ENCODE measurements around the gene SPACA7. TPM values are rescaled to one million over a fixed set of nuclear protein-coding genes. Genes with fewer than 3 reads are reported as not detected.

The SPACA7 gene
- total and polyA plus RNA-seq, 9 donors, result not detected

- DNase-seq, result no peak
- Histone ChIP-seq H3K36me3 (ENCODE audit: control insufficient read depth, insufficient read depth, low read length) (no peaks in the 10 kb centered on the region), H3K4me1 (ENCODE audit: control insufficient read depth, insufficient read depth, low read length) (peaks cover 7% of the 10 kb centered on the region), H3K27me3 (ENCODE audit: control insufficient read depth, insufficient read depth, low read length) (peaks cover 48% of the 10 kb centered on the region), H3K27ac (ENCODE audit: low read length) (no peak overlapping the region), H3K9me3 (replicated peaks; ENCODE audit: control insufficient read depth, low read depth, low read length) (no peaks in the 10 kb centered on the region), H3K4me3 (ENCODE audit: low read length) (no peak overlapping the region)
- WGBS (ENCODE audit: insufficient coverage), result 67% methylated on average over 1 of the region's 9 CpGs
Measured at GRCh38 chr13:112335135-112335534, 41.0 kb upstream of the SPACA7 start.

- Histone ChIP-seq H3K27me3 (ENCODE audit: control insufficient read depth, insufficient read depth, low read length) (peaks cover 47% of the 10 kb centered on the region), H3K4me1 (ENCODE audit: control insufficient read depth, insufficient read depth, low read length) (no peaks in the 10 kb centered on the region), H3K9me3 (replicated peaks; ENCODE audit: control insufficient read depth, low read depth, low read length) (no peaks in the 10 kb centered on the region), H3K27ac (ENCODE audit: low read length) (no peak overlapping the region), H3K4me3 (ENCODE audit: low read length) (no peak overlapping the region), H3K36me3 (ENCODE audit: control insufficient read depth, insufficient read depth, low read length) (no peaks in the 10 kb centered on the region)
- 100% methylated on average over 1 of the region's 3 CpGs for WGBS (ENCODE audit: insufficient coverage)
- DNase-seq, result no peak
Measured at GRCh38 chr13:112341446-112341845, 34.7 kb upstream of the SPACA7 start.

GRCh38 chr13:112341976-112342735 is 34.0 kb upstream of the SPACA7 start:
- no peak for DNase-seq
- WGBS (ENCODE audit: insufficient coverage), result 69% methylated on average over 26 of the region's 29 CpGs
- H3K36me3 ChIP-seq (ENCODE audit: control insufficient read depth, insufficient read depth, low read length), result no peaks in the 10 kb centered on the region
- no peaks in the 10 kb centered on the region for H3K9me3 ChIP-seq (replicated peaks; ENCODE audit: control insufficient read depth, low read depth, low read length)
- H3K4me1 ChIP-seq (ENCODE audit: control insufficient read depth, insufficient read depth, low read length), result no peaks in the 10 kb centered on the region
- no peak overlapping the region for H3K27ac ChIP-seq (ENCODE audit: low read length)
- no peak overlapping the region for H3K4me3 ChIP-seq (ENCODE audit: low read length)
- peaks cover 54% of the 10 kb centered on the region for H3K27me3 ChIP-seq (ENCODE audit: control insufficient read depth, insufficient read depth, low read length)

GRCh38 chr13:112342841-112343361 is 33.3 kb upstream of the SPACA7 start:
- no peak overlapping the region for H3K27ac ChIP-seq (ENCODE audit: low read length)
- peaks cover 55% of the 10 kb centered on the region for H3K27me3 ChIP-seq (ENCODE audit: control insufficient read depth, insufficient read depth, low read length)
- H3K4me3 ChIP-seq (ENCODE audit: low read length), result no peak overlapping the region
- DNase-seq, result no peak
- 74% methylated on average over 49 of the region's 50 CpGs for WGBS (ENCODE audit: insufficient coverage)
- no peaks in the 10 kb centered on the region for H3K36me3 ChIP-seq (ENCODE audit: control insufficient read depth, insufficient read depth, low read length)
- H3K9me3 ChIP-seq (replicated peaks; ENCODE audit: control insufficient read depth, low read depth, low read length), result no peaks in the 10 kb centered on the region
- H3K4me1 ChIP-seq (ENCODE audit: control insufficient read depth, insufficient read depth, low read length), result no peaks in the 10 kb centered on the region

GRCh38 chr13:112343591-112343990 is 32.6 kb upstream of the SPACA7 start:
- Histone ChIP-seq H3K4me3 (ENCODE audit: low read length) (no peak overlapping the region), H3K27ac (ENCODE audit: low read length) (no peak overlapping the region), H3K36me3 (ENCODE audit: control insufficient read depth, insufficient read depth, low read length) (no peaks in the 10 kb centered on the region), H3K4me1 (ENCODE audit: control insufficient read depth, insufficient read depth, low read length) (no peaks in the 10 kb centered on the region), H3K27me3 (ENCODE audit: control insufficient read depth, insufficient read depth, low read length) (peaks cover 62% of the 10 kb centered on the region), H3K9me3 (replicated peaks; ENCODE audit: control insufficient read depth, low read depth, low read length) (no peaks in the 10 kb centered on the region)
- 73% methylated on average over 24 of the region's 25 CpGs for WGBS (ENCODE audit: insufficient coverage)
- DNase-seq, result no peak

GRCh38 chr13:112345826-112346172 is 30.4 kb upstream of the SPACA7 start:
- no peaks in the 10 kb centered on the region for H3K4me1 ChIP-seq (ENCODE audit: control insufficient read depth, insufficient read depth, low read length)
- H3K9me3 ChIP-seq (replicated peaks; ENCODE audit: control insufficient read depth, low read depth, low read length), result no peaks in the 10 kb centered on the region
- no peaks in the 10 kb centered on the region for H3K36me3 ChIP-seq (ENCODE audit: control insufficient read depth, insufficient read depth, low read length)
- H3K4me3 ChIP-seq (ENCODE audit: low read length), result no peak overlapping the region
- peaks cover 70% of the 10 kb centered on the region for H3K27me3 ChIP-seq (ENCODE audit: control insufficient read depth, insufficient read depth, low read length)
- DNase-seq, result no peak
- WGBS (ENCODE audit: insufficient coverage), result 70% methylated on average over 3 of the region's 7 CpGs
- no peak overlapping the region for H3K27ac ChIP-seq (ENCODE audit: low read length)

- H3K4me1 ChIP-seq (ENCODE audit: control insufficient read depth, insufficient read depth, low read length), result no peaks in the 10 kb centered on the region
- H3K27ac ChIP-seq (ENCODE audit: low read length), result no peak overlapping the region
- H3K27me3 ChIP-seq (ENCODE audit: control insufficient read depth, insufficient read depth, low read length), result peaks cover 70% of the 10 kb centered on the region
- H3K4me3 ChIP-seq (ENCODE audit: low read length), result no peak overlapping the region
- H3K9me3 ChIP-seq (replicated peaks; ENCODE audit: control insufficient read depth, low read depth, low read length), result no peaks in the 10 kb centered on the region
- DNase-seq, result peak; percentile 5
- WGBS (ENCODE audit: insufficient coverage), result 8% methylated on average over 15 of the region's 22 CpGs
- no peaks in the 10 kb centered on the region for H3K36me3 ChIP-seq (ENCODE audit: control insufficient read depth, insufficient read depth, low read length)
Measured at GRCh38 chr13:112346173-112346898, 29.8 kb upstream of the SPACA7 start.

- H3K4me1 ChIP-seq (ENCODE audit: control insufficient read depth, insufficient read depth, low read length), result no peaks in the 10 kb centered on the region
- DNase-seq, result no peak
- no peak overlapping the region for H3K4me3 ChIP-seq (ENCODE audit: low read length)
- peaks cover 68% of the 10 kb centered on the region for H3K27me3 ChIP-seq (ENCODE audit: control insufficient read depth, insufficient read depth, low read length)
- no peaks in the 10 kb centered on the region for H3K36me3 ChIP-seq (ENCODE audit: control insufficient read depth, insufficient read depth, low read length)
- H3K27ac ChIP-seq (ENCODE audit: low read length), result no peak overlapping the region
- no peaks in the 10 kb centered on the region for H3K9me3 ChIP-seq (replicated peaks; ENCODE audit: control insufficient read depth, low read depth, low read length)
- 19% methylated on average over 5 of the region's 9 CpGs for WGBS (ENCODE audit: insufficient coverage)
Measured at GRCh38 chr13:112346899-112347229, 29.3 kb upstream of the SPACA7 start.

- DNase-seq, result no peak
- Histone ChIP-seq H3K36me3 (ENCODE audit: control insufficient read depth, insufficient read depth, low read length) (no peaks in the 10 kb centered on the region), H3K9me3 (replicated peaks; ENCODE audit: control insufficient read depth, low read depth, low read length) (no peaks in the 10 kb centered on the region), H3K4me3 (ENCODE audit: low read length) (no peak overlapping the region), H3K4me1 (ENCODE audit: control insufficient read depth, insufficient read depth, low read length) (no peaks in the 10 kb centered on the region), H3K27me3 (ENCODE audit: control insufficient read depth, insufficient read depth, low read length) (peaks cover 57% of the 10 kb centered on the region), H3K27ac (ENCODE audit: low read length) (no peak overlapping the region)
- 50% methylated on average over 2 of the region's 10 CpGs for WGBS (ENCODE audit: insufficient coverage)
Measured at GRCh38 chr13:112347986-112348385, 28.2 kb upstream of the SPACA7 start.

- no peak for DNase-seq
- no peak overlapping the region for H3K4me3 ChIP-seq (ENCODE audit: low read length)
- no peaks in the 10 kb centered on the region for H3K36me3 ChIP-seq (ENCODE audit: control insufficient read depth, insufficient read depth, low read length)
- no peak overlapping the region for H3K27ac ChIP-seq (ENCODE audit: low read length)
- no peaks in the 10 kb centered on the region for H3K9me3 ChIP-seq (replicated peaks; ENCODE audit: control insufficient read depth, low read depth, low read length)
- H3K27me3 ChIP-seq (ENCODE audit: control insufficient read depth, insufficient read depth, low read length), result peaks cover 50% of the 10 kb centered on the region
- no peaks in the 10 kb centered on the region for H3K4me1 ChIP-seq (ENCODE audit: control insufficient read depth, insufficient read depth, low read length)
- 79% methylated on average over 10 of the region's 12 CpGs for WGBS (ENCODE audit: insufficient coverage)
Measured at GRCh38 chr13:112348642-112349345, 27.4 kb upstream of the SPACA7 start.
